HL-60/S4 (cell line): ENCODE results near the gene EPM2AIP1.
"Not testable (repeated sequence)": the region's sequence is repeated elsewhere in the genome, so short reads cannot be mapped to it uniquely, and the experiment has no call there.

Source experiments
- in situ Hi-C: fragments of 300-500 bp; cut with MboI; formaldehyde crosslinking; loops from 2 replicates; pipeline ENCODE4 v1.14.3; 2022; ENCODE audit warnings: low sequenced_read_pairs

Gene EPM2AIP1

DNA sequence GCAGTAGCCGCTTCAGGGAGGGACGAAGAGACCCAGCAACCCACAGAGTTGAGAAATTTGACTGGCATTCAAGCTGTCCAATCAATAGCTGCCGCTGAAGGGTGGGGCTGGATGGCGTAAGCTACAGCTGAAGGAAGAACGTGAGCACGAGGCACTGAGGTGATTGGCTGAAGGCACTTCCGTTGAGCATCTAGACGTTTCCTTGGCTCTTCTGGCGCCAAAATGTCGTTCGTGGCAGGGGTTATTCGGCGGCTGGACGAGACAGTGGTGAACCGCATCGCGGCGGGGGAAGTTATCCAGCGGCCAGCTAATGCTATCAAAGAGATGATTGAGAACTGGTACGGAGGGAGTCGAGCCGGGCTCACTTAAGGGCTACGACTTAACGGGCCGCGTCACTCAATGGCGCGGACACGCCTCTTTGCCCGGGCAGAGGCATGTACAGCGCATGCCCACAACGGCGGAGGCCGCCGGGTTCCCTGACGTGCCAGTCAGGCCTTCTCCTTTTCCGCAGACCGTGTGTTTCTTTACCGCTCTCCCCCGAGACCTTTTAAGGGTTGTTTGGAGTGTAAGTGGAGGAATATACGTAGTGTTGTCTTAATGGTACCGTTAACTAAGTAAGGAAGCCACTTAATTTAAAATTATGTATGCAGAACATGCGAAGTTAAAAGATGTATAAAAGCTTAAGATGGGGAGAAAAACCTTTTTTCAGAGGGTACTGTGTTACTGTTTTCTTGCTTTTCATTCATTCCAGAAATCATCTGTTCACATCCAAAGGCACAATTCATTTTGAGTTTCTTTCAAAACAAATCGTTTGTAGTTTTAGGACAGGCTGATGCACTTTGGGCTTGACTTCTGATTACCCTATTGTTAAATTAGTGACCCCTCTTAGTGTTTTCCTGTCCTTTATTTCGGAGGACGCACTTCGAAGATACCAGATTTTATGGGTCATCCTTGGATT is 674 bp upstream of the EPM2AIP1 start, which contains the start of gene MLH1:
Gene MLH1, plus strand, starts transcription at position 193 of the 958 bp plus-strand sequence. Its CDS starts 30 bp downstream, at position 223.
- in situ Hi-C loops: no loop called here

DNA sequence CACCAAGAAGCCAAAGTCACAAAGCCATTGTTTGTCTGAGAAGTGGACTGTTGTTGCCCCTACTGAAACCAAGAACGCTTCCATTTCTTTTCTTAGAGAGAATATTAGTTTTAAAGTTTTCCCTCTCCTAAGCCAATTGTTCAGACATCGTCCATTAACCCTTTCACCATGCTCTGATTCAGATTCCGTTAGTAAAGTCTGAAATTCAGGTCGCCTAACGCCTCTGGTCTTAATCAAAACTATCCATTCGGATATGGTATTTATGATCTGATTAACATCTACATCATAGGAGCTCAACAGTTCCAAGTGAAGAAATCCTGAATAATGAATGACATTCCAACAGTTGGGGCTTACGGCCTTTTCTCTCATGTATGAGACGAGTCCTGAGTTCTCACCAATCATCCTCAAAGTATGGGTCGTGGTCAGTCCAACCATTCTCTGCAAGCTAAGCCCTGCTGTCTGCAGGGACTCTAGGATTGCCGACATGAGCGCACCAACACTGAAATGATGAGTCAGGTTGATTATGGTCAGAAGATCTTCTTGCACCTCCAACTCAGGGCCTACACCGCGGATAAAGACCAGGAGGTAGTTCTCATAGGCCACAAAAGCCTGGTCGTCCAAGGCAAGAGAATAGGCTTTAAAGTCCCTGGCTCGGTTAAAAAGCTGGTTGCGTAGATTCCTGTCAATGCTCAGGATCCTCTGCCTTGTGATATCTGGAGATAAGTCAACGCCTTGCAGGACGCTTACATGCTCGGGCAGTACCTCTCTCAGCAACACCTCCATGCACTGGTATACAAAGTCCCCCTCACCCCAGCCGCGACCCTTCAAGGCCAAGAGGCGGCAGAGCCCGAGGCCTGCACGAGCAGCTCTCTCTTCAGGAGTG is 767 bp downstream of the EPM2AIP1 start:
- in situ Hi-C loops: no loop called here

DNA sequence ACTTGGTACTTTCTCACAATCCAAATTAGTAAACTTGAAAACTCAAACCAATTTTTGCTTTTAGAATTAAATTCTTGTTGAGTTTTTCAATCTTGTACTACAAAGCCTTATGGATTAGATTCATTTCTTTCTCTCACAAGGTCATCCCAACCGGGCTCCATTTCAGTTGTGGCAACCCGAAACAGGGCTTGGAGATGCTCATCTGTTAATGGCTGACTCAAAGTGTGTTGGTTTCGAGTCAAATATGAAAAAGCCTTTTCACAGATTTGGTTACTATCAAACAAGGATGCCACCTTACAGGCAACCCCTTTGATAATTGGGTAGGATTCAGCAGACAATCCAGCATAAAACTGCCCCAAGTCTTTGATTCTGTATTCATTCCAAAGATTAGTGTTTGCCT is 1.8 kb downstream of the EPM2AIP1 start:
- in situ Hi-C loops: no loop called here

DNA sequence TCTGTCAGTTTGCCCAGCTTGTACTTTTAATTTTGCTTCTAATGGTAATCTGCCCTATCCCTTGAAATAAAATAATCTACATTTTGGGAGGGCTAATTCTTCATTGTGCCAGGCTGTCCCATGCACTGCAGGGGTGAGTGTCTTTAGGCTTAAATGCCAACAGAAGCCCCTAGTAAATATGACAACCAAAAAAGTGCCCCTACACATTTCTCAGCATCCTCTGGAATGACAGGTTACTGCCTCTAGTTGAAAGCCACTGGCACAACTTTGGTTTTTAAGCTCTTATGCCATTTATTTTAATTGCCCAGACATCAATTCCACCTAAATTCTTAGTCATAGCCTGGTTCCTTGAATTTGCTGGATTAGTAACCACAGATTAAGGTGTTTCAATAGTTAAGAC is 3.4 kb downstream of the EPM2AIP1 start:
- in situ Hi-C loops: no loop called here

DNA sequence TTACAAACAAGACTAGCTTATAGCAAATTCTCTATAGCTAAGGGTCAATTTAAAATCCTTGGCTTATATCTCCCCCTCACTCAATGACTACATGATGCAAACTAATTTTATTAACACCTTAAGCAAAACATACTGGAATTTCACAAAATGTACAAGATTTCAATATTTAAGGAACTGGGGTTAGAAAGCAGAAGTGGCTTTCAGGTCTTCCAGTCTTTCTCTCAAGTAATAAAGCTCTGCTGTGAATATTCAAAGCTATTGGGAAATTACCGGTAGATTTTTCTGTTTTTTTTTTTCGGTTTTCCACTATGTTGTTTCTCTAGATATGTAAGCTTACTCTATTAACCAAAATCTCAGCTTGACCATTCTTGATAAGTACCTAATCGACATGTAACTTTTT is 3.9 kb downstream of the EPM2AIP1 start:
- in situ Hi-C loops: no loop called here

DNA sequence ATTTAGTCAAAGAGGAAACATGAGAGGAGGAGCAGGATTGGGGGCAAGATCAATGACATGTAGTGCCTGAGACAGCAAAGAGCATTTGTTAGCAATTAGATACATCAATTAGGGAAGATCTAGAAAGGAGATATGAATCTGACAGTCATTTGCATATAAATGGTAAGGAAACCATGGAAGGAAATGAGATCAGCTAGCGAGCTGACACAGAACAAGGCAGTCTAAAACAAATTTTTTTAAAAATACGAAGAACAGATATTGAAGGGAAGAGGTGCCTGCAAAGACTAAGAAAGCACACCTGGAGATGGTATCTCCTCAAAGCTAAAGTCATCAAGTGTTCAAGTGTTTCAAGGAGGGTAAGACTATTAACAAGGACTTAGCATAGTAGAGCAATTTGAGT is 4.6 kb downstream of the EPM2AIP1 start:
- in situ Hi-C loops: no loop called here

DNA sequence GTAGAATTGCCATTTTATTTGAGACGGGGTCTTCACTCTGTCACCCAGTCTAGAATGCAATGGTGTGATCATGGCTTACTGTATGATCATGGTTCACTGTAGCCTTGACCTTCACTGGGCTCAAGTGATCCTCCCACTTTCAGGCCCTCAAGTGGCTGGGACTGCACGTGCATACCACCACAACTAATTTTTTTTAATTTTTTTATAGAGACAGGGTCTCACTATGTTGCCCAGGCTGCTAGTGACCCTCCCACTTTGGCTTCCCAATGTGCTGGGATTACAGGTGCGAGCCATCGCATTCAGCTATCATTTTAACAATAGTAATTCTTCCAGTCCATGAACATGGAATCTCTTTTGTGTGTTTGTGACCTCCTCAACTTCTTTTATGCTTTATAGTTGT is 11.9 kb downstream of the EPM2AIP1 start:
- in situ Hi-C loops: no loop called here

DNA sequence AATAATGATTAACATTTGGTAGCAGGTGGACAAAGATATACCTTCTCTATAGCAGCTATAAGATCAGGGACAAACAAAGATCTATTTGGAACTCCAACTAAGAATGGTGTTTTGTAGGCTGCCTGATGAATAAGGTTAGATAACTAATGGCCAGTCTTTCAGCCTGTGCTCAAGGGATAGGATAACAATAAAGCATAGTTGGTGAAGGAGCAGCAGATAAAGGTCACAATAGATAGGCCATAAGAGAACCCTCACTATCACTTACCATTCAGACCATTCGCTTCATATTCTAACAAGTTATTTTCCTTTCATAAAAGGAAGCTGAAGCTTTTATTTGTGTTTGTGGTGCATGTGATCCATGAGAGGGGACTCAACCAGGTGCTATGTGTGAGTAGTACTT is 19.8 kb downstream of the EPM2AIP1 start:
- in situ Hi-C loops: no loop called here

DNA sequence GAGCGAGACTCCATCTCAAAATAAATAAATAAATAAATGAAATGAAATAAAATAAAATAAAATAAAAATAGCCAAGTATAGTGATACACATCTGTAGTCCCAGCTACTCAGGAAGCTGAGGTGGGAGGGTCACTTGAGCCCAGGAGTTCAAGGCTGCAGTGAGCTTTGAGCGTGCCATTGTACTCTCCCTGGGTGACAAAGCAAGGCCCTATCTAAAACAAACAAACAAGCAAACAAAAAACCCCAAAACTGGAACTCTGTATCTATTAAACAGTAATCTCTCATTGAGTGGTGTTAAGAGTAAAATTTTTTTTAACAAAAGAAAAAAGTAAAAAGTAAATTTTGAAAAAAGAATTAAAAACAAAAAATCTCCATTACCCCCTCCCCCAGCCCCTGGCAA is 20.8 kb downstream of the EPM2AIP1 start:
- in situ Hi-C loops: no loop called here

DNA sequence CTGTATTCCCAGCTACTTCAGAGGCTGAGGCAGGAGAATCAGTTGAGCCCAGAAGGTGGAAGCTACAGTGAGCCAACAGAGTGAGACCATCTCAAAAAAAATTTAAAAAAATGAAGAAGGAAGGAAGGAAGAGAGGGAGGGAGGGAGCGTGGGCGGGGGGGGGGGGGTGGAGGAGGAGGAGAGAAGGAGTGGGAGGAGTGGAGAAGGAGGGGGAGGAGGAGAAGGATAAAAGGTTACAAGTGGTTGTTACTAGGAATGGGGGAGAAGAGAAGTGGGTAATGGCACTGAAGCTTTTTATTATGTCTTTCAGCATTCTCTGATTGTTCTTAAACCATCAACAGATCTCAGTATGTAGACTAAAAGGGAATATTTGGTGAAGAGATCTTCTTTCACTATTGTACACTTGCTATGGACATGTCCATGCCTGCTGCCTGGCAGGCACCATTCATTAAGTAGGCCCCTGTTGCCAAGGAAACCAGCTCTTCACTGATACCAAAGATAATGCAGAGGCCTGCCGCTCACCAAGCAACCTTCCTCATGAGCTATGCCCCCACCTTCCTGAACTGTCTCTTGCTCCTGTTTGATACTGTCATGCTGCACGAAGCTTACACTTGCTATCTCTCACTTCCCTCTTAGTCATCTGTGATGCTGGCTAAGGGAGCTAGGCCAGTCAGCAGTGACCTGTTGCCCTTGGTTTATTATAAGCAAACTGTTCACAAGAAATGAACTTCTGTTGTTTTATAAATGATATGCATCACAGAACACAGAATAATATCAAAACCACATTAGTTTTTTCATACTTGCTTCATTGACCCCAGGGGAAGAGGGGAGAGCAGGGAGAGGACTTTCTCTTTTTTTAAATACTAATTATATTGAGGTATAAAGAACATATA is 23.1 kb downstream of the EPM2AIP1 start:
- in situ Hi-C loops: no loop called here

DNA sequence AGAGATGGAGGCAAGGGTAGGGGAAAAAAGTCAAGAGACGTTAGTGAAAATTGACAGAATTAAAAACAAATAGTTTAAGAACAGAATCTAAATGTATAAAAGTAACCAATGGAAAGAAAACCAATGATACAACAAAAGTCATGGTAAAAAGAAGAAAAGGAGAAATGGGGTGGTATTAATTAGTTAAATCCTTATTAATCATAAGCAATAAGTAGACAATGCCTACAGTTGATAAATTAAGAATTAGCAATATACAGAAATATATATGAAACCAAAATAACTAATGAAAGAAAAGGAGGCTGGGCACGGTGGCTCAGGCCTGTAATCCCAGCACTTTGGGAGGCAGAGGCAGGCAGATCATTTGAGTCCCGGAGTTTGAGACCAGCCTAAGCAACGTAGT is 23.8 kb downstream of the EPM2AIP1 start:
- in situ Hi-C loops: no loop called here

DNA sequence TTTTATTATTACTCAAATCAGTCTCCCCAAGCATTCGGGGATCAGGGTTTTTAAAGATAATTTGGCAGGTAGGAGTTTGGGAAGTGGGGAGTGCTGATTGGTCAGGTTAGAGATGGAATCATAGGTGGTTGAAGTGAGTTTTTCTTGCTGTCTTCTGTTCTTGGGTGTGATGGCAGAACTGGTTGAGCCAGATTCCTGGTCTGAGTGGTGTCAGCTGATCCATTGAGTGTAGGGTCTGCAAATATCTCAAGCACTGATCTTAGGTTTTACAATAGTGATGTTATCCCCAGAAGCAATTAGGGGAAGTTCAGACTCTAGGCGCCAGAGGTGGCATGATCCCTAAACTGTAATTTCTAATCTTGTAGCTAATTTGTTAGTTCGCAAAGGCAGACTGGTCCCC is 27.5 kb downstream of the EPM2AIP1 start:
- in situ Hi-C loops: no loop called here

DNA sequence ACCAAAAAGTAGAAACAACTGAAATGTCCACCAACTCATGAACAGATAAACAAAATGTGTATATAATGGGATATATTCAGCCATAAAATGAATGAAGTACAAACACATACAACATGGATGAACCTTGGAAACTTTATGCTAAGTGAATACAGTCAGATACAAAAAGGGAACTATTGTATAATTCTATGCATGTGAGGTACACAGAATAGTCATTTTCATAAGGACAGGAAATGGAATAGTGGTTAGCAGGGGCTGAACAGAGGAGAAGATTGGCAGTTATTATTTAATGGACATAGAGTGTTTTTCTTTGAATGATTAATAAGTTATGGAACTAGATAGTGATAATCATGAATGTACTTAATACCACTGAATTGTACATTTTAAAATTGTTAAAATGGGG is 28.1 kb downstream of the EPM2AIP1 start:
- in situ Hi-C loops: no loop called here

DNA sequence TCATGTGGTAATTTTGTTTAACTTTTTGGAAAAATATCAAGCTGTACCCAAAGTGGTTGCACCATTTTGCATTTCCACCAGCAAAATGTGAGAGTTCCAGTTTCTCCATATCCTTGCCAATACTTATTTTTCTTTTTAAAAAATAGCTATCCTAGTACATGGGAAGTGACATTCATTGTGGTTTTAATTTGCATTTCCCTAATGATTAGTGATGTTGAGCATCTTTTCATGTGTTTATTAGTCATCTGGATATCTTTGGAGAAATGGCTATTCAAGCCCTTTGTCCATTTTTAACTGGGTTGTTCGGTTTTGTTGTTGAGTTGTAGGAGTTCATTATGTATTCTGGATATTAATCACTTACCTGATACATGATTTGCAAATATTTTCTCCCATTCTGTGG is 28.6 kb downstream of the EPM2AIP1 start:
- in situ Hi-C loops: no loop called here

DNA sequence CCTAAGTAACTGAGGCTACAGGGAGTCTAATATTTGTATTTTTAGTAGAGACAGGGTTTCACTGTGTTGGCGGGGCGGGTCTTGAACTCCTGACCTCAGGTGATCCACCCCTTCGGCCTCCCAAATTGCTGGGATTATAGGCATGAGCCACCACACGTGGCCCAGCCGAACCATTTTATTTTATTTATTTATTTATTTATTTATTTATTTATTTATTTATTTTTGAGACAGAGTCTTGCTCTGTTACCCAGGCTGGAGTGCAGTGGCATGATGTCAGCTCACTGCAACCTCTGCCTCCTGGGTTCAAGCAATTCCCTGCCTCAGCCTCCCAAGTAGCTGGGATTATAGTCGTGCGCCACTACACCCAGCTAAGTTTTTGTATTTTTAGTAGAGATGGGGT is 29.9 kb downstream of the EPM2AIP1 start:
- in situ Hi-C loops: not testable (repeated sequence)

DNA sequence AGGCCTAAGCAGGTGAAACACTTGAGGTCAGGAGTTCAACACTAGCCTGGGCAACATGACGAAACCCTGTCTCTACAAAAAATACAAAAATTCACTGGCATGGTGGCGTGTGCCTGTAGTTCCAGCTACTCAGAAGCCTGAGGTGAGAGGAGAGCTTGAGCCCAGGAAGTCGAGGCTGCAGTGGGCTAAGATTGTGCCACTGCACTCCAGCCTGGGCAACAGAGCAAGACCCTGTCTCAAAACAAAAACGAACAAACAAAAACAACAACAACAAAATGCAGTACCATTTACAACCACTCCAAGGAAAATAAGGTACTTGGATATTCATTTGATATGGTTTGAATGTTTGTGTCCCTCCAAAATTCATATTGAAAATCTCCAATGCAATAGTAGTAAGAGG is 32.4 kb downstream of the EPM2AIP1 start:
- in situ Hi-C loops: no loop called here

DNA sequence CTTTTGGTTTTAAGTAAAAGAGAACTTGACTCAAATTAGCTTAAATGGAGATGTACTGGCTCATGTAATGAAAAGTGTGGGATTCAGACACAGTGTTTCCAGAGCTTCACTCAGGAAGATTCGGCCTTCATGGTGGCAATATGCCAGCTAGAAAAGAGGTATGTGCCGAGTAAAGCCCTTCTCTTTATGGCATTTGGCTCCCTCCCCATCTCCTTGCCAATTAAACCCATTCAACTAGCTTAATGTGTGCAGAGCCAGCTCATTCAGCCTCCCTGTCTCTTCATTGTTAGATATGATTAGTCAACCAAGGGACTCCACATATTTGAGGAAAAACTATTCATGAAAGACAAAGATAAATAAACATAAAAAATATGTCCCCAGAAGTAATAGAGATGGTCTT is 33.1 kb downstream of the EPM2AIP1 start:
- in situ Hi-C loops: no loop called here

DNA sequence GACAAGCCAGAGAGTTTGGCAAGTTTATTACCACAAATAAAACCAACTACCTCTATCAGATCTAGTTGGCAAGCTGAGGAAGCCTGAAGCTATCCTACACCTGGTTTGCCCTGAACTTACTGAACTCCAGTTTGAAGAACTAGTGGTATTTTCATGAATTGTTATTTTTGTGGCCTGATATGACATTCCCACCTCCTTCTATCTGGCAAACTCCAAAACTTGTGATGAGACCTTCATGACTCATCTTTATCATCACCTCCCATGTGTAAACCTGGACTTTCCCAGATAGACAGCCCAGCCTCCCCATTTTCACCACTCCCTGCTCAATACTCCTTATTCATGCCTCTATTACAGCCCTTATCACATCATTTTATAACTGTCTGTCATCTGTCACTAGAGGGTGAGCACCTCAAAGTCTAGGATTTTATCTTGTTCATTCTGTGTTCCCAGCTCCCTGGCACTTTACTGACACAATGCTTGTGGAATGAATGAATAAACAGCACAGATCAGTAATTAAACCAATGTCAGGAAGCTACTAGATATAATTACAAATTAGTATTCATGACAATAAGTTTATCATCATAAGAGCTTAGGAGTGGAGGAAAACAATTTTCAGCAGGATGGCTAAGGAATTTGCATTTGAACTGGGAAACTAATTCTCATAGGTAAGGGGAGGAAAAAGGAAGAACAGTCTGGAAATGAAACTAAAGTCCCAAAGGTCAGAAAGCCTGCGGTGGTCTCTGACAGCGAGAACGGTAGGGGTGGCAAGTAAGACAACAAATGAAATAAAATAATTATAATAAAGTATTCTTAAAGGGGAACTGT is 34.9 kb downstream of the EPM2AIP1 start:
- in situ Hi-C loops: no loop called here

DNA sequence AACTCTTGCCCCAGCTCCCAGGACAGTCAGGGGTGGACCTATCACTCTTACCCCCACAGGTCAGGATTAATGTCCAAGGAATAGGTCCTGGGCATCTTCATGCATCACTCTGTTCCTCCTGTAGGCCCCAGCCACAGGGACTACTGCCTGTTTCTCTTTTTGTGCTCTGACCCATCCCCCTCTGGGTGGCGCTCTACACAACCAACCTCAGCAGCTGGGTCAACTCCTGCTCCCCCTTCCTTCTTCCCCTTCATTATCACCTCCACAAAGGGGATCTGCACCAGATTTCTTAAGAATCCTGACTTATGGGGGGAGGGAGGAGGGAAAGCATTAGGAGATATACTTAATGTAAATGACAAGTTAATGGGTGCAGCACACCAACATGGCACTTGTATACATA is 35.9 kb downstream of the EPM2AIP1 start:
- in situ Hi-C loops: no loop called here

DNA sequence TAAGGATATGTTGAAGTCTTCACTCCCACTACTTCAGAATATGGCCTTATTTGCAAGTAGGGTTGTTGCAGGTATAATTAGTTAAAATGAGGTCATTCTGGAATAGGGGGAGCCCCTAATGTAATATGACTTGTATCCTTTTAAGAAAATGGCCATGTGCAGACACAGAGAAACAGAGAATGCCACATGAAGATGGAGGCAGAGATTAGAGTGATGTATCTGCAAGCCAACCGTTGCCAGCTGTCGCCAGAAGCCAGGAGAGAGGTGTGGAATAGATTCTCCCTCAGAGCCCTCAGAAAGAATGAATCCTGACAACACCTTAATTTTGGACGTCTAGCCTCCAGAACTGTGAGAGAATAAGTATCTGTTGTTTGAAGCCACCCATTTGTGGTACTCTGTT is 36.8 kb downstream of the EPM2AIP1 start:
- in situ Hi-C loops: no loop called here
